ENCODE data around the gene TSLP.

Gene TSLP

DNA sequence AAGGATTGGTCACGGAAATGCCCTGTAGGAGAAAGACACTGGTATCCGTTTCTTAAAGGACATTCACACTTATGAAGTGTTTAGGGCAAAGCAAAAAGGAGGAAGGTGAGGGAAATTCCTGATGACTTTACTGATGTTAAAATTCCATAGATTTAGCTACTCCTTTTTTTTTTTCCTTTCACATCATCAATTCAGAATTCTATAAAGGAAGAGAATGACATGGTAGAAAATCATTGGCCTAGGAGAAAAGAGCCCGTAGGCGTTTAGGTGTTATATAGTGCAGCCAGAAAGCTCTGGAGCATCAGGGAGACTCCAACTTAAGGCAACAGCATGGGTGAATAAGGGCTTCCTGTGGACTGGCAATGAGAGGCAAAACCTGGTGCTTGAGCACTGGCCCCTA, at the start of gene TSLP:
TSS of gene TSLP (plus strand) at position 301 of the 400 bp plus-strand sequence. CDS start 178 bp downstream, outside the sequence.
- no peak for DNase-seq

DNA sequence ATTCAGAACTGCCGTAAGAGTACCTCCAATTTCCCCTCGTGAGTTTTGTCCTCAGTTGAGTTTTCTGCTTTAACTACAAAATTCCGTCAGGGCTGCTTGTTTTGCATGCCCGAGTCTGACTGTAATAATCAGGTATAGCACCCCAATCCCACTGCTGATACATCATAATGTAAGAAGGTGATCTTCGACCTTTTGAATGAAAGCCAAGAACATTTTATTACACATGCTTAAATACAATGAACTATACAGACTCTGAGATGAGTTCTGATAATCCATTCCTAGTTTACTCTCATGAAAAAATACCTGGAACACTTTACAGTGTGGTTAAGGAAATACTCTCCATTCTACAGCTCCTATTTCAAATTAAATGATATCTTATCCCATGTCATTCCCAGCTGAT, 49.2 kb upstream of the TSLP start:
- no peak for DNase-seq

DNA sequence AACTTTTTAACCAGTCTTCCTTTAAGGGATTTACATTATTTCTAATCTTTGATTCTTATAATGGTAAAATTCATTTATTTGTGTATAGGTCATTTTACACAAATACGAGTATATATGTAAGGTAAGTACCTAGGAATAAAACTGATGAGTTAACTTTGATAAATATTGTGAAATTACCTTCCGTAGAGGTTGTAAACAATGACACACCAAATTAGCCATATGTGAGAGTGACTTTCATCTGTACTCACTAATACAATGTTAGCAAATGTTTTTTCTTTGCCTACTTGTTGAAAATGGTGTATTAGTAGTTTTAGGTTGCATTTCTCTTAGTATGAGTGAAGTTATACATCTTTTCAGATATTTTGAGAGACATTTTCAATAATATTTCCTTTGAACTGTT, 42.6 kb upstream of the TSLP start:
- no peak for DNase-seq

DNA sequence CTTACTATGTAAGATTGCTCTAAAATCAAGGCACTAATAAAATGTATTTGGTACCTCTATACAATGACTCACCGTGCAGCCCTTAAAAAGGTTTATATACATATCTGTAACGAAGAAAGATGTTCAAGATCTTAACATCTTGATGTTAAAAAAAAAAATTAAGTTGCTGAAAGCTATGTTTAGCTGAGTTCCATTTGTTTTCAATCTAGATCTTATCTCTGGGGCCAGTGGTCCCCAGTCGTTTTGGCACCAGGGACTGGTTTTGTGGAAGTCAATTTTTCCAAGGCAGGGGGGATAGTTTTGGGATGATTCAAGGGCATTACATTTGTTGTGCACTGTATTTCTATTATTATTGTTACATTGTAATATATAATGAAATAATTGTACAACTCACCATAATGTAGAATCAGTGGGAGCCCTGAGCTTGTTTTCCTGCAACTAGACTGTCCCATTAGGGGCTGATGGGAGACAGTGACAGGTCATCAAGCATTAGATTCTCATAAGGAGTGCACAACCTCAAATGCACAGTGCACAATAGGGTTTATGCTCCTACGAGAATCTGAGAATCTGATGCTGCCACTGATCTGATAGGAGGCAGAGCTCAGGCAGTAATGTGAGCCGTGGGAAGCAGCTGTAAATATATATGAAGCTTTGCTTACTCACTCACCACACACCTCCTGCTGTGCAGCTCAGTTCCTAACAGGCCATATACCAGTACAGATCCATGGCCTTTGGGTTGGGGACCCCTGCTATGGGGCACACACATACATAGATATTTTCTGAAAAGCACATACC, 27.6 kb upstream of the TSLP start:
- peak; percentile 27 for DNase-seq

DNA sequence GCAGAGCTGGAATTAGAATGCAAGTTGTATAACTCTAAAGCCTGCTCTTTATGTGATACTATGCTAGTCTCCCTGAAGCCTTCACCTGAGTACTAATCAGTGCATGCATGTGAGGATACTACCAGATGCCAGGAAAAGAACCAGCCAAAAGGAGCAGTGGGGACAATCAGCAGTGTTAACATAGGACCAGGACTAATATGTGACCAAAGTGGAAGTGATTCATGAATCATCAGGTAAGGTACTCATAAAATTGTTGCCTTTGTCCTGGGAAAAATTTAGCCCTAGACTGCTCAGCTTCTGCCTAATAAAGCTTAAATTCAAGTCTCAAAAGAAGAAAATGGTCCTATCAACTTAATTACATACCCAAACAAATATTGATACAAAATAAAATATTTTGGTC, 13.4 kb upstream of the TSLP start:
- DNase-seq: no peak

DNA sequence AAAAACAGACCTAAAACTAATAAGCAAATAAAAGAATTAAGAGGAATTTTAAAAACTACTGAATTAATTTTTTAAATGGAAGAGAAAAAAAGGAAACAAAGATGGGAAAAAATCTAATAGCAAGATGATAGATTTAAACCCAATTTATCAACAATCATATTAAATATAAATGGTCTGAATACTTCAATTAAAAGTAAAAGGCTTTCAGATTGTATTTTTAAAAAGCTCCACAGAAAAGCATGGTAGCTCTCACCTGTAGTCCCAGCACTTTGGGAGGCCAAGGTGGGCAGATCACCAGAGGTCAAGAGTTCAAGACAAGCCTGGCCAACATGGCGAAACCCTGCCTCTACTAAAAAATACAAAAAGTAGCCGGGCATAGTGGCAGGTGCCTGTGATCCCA, 11.3 kb upstream of the TSLP start:
- no peak for DNase-seq

DNA sequence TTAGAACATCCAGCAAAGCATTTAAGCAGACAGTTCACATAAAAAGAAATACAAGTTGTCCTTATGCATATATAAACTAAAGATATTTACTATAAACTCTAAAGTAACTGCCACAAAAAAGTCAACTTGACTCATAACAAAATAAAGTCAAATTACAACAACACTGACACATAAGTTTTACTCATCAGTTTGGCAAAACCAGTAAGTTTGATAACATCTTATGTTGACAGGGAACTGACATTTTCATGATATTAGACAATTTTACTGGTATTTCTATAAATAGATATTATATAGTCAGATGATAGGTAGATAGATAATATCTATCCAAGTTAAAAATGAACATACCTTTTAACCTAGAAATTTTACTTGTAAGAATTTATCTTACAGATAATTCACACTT, 9.9 kb upstream of the TSLP start:
- DNase-seq: no peak

DNA sequence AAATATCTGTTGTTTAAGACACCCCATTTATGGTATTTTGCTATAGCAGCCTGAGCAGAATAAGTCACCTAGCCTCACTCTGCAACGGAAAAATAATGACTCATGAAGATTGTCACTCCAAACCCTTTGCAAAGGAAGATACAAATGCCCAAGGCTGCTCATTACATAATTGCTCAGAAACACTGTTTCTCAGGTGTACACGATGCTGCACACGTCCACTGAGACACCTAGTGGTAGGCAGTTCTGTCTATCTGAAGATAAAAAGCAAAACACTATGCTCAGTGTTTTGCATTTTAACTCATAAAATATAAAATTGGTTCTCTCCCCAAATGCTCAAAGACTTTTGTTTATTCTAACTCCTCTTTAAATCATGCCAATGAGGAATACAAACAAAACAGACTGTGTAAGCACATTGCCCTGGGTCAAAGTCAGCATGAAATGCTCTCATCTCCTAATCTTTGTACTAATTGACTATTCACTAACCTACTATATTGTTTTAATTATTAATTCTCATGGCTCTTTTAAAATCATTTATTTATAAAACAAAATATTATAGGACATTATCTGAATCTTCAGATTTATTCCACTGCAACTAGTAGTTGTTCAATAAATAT, 7.7 kb upstream of the TSLP start:
- peak; percentile 1 for DNase-seq

DNA sequence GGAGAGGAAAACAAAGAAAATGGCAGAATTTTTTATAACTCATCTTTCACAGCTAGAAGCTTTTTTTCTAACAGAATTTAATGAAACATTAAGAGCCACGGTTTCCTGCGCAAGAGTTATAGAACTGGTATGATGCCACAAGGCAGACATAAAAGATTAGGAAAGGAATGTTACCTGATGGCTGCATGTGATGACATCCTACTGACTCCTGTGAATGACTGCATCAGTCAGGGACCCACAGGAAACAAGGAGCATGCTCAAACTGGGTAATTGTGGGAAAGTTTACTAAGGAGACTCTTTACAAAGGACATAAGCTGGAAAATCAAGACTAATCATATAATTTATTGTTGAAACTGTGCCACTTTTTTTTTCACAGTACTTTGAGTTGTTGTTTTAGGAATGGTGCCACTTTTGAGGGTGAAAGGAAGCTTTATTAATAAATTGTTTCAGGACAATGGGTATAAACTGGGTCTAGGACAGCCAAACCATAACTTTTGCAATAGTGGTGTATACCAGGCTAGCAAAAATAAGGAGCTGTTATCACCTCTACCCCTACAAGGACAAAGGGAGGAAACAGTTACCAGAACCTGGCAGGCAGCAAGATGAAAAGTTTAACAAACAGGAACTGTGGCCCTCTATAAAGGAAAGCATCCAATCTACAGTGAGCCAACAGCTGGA, 5.1 kb upstream of the TSLP start:
- no peak for DNase-seq

DNA sequence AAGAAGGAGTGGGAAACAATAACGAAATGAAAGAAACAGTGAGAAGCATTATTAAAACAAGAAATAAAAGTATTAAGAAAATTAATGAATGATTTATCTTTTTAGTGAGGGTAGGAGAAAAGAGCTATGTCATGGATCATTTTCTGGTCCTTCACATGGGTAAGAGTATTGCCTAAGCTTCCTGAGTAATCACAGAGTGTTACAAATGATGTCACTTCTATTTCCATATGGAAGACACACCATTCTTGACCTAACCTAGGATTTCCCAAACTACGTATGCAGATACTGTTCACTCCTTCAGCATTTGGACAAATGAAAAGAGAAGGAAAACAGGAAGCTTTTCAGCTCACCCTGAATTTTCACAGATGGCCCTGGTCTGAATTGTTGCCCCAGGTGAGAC, 3.3 kb upstream of the TSLP start:
- DNase-seq: no peak

DNA sequence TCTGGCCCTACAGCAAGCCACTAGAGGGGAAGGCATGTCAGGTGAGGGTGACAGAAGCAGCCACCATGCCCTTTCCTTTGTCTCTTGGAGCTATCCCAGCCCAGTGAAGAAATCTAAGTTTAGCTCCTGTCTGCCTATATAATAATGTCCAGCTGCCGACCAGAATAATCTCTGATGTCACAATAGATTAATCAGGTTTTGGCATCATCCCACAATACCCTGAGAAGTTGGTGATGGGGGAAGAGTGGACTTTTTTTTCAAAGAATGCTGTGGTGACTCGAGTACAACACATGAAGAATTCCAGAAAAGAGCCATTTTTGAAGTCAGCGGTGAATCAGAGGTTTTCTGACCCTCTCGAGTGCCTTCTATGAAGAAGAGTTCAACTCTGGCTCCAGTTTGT, 1.7 kb upstream of the TSLP start:
- no peak for DNase-seq

DNA sequence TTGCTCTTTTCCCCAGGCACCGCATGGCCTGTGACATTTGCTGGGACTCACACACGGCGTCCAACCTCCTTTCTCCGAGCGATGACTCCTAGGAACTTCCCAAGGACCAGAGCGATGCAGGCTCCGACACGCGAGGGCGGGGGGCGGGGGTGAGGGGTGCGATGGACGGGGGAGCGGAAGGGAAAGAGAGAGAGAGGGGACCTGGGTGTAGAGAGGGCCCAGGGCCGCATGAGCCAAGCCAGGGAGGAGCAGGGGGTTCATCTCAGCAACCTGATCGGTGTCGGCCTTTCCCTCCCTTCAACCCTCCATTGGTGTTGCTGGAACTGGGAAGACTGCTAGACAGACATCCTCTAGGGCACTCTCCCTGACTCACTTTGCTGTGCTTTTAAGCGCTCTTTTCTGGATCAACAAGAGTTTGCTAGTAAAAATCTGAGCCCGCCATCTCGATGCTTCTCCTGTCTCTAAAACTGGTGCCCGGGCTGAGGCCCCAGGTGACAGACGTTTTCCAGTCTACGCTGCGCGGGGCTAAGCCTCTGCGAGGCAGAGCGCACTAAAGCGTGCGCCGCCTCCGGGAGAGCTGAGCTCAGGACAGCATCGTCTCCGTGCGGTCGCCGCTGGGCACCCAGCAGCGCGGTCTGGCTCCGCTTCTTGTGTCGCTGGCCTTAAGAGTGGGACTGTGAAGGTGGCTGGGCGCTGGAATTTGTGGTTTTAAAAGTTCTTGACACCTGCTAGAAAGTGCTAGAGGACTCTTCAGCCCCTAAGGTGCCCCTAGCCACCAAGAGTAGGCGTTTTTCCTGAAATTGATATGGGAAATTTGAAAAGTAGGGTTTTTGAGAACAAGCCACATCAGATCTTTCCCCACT, 1.0 kb upstream of the TSLP start:
- no peak for DNase-seq

DNA sequence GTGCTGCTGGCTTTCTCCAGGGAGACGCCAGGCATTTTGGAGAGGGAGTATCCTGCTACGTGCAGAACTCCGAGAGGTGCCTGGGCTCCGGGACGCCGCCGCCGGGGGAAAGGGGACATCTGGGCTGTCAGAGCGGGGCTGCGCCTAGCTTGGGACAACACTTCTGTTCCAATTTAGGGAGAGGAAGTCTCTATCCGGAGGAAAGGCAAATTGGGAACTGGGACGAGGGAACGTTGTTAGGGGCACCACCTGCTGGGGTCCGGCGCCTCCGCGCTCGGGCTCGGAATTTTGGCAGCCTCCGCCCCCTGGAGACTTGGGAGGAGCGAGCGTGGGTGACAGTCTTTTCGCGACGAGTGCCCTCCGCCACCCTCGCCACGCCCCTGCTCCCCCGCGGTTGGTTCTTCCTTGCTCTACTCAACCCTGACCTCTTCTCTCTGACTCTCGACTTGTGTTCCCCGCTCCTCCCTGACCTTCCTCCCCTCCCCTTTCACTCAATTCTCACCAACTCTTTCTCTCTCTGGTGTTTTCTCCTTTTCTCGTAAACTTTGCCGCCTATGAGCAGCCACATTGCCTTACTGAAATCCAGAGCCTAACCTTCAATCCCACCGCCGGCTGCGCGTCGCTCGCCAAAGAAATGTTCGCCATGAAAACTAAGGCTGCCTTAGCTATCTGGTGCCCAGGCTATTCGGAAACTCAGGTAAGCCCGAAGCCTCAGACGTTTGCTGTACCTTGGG, 1.6 kb downstream of the TSLP start:
- peak; percentile 60 for DNase-seq

DNA sequence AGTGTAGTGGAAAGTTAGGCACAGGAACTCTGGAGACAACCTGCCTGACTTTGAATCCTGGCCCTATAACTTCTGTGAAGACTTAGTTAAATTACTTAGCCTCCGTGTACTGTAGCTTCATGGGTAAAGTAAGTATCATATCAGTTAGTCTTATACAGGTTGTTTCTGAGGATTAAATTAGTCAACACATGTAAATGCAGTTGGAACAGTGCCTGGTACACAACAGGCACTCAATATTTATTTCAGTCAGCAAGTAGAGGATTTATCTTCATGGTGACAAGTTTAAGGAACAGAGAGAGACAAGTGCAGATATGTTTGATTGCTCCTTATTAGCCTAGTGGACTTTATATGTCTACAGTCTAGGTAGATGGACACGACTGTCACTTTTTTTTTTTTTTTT, 2.7 kb downstream of the TSLP start:
- DNase-seq: no peak

DNA sequence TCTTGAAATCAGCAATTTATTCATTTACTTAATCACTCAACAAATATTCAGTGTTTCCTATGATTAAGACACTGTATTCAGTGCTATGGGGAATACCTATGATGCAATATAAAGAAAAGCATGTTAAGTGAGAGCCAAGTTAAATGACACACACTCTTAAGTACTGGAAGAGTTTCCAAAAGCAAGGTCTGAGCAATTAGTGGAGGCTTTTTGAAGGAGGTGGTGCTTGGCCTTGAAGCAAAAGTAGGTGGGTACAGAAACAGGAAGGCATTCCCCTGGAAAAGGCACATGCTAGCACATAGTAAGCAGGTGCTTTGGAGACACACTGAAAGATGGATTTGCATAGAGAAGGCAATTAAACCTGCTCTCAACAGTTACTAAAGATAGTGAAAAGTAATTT, 4.0 kb downstream of the TSLP start:
- no peak for DNase-seq

DNA sequence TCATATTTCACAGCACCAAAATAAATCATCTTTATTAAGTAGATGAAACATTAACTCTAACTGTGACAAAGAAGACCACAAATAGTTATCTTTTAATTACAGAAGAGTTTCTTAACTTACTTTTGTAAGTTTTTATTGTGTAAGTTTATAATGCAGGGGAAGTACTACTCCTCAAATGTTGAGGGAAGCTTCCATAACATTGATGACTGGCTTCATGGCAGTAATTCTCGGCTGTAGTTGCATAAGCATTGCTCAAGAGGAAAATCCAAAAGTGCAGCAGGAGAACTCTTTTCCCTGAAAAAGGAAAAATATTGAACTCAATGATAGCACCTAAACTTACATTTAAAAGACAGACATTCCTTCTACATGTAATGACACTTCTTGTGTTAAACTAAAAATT, 4.6 kb downstream of the TSLP start:
- no peak for DNase-seq

DNA sequence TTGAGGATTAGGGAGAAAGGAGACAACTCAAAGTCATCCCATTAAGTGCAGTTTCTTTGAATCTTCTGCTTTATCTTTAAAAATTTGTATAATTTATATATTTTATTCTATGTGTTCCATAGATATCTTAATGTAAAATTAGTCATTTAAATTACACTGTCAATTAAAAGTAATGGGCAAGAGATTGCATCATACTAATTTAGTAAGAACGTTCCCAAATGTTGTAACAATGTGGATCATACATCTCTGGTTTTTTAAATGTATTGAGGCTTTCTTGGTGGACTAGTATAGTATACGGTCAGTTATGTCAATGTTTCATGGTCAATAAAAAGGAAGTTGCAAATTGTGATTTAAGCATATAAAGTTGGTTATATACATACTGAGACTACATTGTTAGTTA, 6.2 kb downstream of the TSLP start:
- DNase-seq: no peak

DNA sequence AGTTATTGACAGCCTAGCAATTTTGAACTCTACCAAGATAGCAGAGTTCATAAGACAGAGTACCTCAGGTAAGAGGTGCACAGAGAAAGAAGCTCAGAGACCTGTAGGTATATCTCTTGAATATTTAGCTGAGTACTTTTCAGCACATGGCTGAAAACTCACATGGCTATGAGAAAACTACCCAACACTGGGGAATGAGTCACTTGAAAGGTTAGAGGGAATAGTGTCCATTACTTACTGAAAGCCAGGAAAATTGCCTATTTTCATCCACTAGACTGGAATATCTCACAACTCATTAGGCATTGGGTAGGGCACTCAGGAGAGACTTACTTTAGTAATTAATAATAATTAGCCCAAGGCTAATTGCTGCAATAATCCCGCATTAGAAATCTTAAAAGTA, 8.3 kb downstream of the TSLP start:
- no peak for DNase-seq

DNA sequence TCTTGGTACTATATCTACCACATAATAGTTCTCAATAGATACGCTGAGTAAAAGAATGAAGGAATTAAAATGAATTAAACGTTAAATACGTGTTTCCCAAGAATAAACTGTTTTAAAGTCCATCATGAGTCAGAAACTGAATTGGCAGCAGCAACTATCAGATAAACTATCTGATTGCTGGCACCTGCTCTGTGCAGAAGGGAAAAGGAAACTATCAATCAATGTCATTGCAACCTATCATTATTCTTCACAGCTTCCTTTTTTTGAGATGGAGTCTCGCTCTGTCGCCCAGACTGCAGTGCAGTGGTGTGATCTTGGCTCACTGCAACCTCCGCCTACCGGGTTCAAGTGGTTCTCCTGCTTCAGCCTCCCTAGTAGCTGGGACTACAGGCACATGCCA, 11.8 kb downstream of the TSLP start:
- no peak for DNase-seq

DNA sequence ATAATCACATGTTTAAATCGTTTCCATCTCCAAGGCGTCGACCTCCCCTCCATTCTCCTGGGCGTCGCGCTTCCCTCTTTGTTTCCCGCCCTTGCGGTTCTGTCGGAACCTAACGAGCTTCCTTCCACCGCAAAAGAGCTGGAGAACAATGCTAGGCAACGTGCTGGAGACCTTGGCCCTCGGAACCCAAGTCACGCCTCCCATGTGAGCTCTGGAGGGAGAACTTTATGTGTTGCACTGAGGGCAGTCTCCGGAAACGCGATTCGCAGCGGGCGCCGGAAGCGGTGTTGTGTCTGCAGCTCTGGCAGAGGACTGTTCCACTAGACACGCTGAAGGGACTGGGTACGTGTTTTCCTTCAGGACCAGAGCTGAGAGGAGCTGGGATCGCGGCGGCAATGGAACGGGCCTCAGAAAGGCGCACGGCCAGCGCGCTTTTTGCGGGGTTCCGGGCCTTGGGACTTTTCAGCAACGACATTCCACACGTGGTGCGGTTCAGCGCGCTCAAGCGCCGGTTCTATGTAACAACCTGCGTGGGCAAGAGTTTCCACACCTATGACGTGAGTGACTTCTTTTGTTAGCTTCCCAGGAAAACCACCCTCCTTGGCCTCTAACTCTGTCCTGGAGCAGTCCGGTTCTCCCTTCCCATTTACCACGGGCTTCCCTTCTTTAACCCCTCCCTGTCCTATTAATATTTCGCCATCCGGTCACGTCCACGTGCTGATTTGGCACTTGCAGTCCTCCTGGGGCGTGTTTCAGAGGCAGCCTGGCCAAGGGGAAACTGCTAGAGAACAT, 20.7 kb downstream of the TSLP start, which contains the start of gene WDR36:
TSS of gene WDR36 (plus strand) at position 287 of the 792 bp plus-strand sequence. CDS start at position 396, 109 bp downstream.
- DNase-seq: peak; percentile 96

DNA sequence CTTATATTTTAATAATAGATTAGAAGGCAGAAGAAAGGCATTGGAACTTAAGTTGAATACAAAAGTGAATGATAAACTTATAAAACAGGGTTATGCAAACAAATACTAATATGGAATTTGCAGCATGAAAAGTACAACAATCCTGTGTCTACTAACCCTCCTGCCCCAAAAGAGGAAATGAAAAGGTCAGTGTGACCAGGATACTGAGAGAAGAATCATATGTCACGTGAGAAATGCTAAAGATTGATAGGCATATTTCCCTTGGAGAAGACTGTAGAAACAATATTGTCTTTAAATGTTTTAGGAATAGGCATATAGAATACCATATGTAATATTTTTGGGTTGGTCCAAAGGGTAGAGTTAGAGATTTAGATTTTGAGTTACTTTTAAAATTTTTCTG, 24.5 kb downstream of the TSLP start:
- DNase-seq: no peak
